HL-60 (cell line): Measurements from ENCODE around the gene BEST3.

Experiments used
- POLR2AphosphoS5 ChIP-seq: IDR thresholded peaks from 2 replicates; pipeline ENCODE4 v1.6.1; 2012; ENCODE audit warnings: low read depth
- TF ChIP-seq, protein P1 (sequence below): IDR thresholded peaks from one replicate; pipeline ENCODE4 v1.5.1; 2011; ENCODE audit warnings: low read length, control low read depth, inconsistent platforms; ENCODE audit not compliant: insufficient read depth
- TF ChIP-seq, protein P2 (sequence below): IDR thresholded peaks from 2 replicates; pipeline ENCODE4 v1.6.1; 2012; ENCODE audit warnings: low read depth; ENCODE audit not compliant: insufficient replicate concordance

DNA sequence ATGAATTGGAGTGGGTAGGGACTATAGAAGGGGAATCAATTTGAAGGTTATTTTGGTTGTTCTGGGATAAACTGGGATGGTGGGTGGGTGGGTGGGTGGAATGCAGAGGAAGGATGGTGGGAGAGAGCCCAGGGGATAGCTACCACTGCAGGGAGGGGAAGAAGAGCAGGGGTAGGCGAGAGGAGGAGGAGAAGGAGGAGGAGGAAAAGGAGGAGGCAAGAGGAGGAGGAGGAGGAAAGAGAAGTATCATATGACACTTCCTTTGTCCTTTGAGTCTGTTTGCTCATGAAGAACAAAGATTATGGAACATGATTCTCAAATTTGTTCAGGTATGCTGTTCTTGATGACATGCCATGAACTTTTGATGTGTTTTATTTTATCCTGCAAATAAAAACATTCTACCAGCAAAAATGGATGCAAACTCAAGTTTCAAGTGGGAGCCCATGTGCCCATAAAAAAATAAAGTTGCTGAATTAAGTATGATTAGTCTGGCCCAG is 4.1 kb upstream of the BEST3 start:
- TF ChIP-seq, protein P1, sequence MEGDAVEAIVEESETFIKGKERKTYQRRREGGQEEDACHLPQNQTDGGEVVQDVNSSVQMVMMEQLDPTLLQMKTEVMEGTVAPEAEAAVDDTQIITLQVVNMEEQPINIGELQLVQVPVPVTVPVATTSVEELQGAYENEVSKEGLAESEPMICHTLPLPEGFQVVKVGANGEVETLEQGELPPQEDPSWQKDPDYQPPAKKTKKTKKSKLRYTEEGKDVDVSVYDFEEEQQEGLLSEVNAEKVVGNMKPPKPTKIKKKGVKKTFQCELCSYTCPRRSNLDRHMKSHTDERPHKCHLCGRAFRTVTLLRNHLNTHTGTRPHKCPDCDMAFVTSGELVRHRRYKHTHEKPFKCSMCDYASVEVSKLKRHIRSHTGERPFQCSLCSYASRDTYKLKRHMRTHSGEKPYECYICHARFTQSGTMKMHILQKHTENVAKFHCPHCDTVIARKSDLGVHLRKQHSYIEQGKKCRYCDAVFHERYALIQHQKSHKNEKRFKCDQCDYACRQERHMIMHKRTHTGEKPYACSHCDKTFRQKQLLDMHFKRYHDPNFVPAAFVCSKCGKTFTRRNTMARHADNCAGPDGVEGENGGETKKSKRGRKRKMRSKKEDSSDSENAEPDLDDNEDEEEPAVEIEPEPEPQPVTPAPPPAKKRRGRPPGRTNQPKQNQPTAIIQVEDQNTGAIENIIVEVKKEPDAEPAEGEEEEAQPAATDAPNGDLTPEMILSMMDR: no peak
- TF ChIP-seq POLR2AphosphoS5: no peak
- TF ChIP-seq, protein P2, sequence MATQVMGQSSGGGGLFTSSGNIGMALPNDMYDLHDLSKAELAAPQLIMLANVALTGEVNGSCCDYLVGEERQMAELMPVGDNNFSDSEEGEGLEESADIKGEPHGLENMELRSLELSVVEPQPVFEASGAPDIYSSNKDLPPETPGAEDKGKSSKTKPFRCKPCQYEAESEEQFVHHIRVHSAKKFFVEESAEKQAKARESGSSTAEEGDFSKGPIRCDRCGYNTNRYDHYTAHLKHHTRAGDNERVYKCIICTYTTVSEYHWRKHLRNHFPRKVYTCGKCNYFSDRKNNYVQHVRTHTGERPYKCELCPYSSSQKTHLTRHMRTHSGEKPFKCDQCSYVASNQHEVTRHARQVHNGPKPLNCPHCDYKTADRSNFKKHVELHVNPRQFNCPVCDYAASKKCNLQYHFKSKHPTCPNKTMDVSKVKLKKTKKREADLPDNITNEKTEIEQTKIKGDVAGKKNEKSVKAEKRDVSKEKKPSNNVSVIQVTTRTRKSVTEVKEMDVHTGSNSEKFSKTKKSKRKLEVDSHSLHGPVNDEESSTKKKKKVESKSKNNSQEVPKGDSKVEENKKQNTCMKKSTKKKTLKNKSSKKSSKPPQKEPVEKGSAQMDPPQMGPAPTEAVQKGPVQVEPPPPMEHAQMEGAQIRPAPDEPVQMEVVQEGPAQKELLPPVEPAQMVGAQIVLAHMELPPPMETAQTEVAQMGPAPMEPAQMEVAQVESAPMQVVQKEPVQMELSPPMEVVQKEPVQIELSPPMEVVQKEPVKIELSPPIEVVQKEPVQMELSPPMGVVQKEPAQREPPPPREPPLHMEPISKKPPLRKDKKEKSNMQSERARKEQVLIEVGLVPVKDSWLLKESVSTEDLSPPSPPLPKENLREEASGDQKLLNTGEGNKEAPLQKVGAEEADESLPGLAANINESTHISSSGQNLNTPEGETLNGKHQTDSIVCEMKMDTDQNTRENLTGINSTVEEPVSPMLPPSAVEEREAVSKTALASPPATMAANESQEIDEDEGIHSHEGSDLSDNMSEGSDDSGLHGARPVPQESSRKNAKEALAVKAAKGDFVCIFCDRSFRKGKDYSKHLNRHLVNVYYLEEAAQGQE: no peak
